Cardiac septum (tissue), 1 donor: ENCODE measurements around the gene PLCH1. TPM values are rescaled to one million over a fixed set of nuclear protein-coding genes. Genes with fewer than 3 reads are reported as not detected.
A peak's percentile ranks its signal among the peaks of the same experiment; 100 is the strongest.

Experiments
- DNase-seq: peaks from one replicate; pipeline ENCODE4 v3.0.0-alpha.2; 2020; ENCODE audit warnings: low spot score
- intact Hi-C: fragments of 100-400 bp; cut with DNase I; formaldehyde crosslinking; loops from one replicate; pipeline ENCODE4 v1.14.0; 2022
- long read RNA-seq: library from polyadenylated mRNA; unstranded; transcript quantifications from one replicate; pipeline ENCODE4 v2.0.0, GENCODE V29; 2021
- total RNA-seq: library from RNA; stranded (reverse); fragmentation: NEBNext Ultra II Directional; extraction: Animal tissue kit (Norgen Biotek cat#: 25700); gene quantifications from one replicate; pipeline ENCODE4 v1.2.1, GENCODE V29; 2021
- donor health status: DM: no; HTN: no; CAD: no.

Gene PLCH1
- 0.16 TPM for total RNA-seq
- long read RNA-seq, result 0 reads

- intact Hi-C loops, result loop anchor here (5.0 kb wide), 1 partner anchor 113 kb away; no protein-coding TSS in a partner anchor
- peak; percentile 79 for DNase-seq
Measured at GRCh38 chr3:155744626-155745324, at the start of gene PLCH1. Gene PLCH1 (minus strand): TSS chr3:155745071. CDS start chr3:155704224, 40,847 bp downstream.

GRCh38 chr3:155792532-155792931 is 47.7 kb upstream of the PLCH1 start:
- intact Hi-C loops, result no loop called here
- DNase-seq, result no peak

GRCh38 chr3:155791190-155791589 is 46.3 kb upstream of the PLCH1 start:
- intact Hi-C loops, result no loop called here
- no peak for DNase-seq

GRCh38 chr3:155790272-155790925 is 45.5 kb upstream of the PLCH1 start:
- intact Hi-C loops, result no loop called here
- DNase-seq, result no peak

GRCh38 chr3:155785662-155786295 is 40.9 kb upstream of the PLCH1 start:
- intact Hi-C loops, result no loop called here
- no peak for DNase-seq

- DNase-seq, result no peak
- intact Hi-C loops, result no loop called here
Measured at GRCh38 chr3:155782390-155782953, 37.6 kb upstream of the PLCH1 start.

GRCh38 chr3:155780291-155780690 is 35.4 kb upstream of the PLCH1 start:
- DNase-seq, result no peak
- intact Hi-C loops, result no loop called here

- intact Hi-C loops, result no loop called here
- no peak for DNase-seq
Measured at GRCh38 chr3:155778462-155778861, 33.6 kb upstream of the PLCH1 start.

- intact Hi-C loops, result no loop called here
- DNase-seq, result no peak
Measured at GRCh38 chr3:155772801-155773200, 27.9 kb upstream of the PLCH1 start.

GRCh38 chr3:155771126-155771525 is 26.3 kb upstream of the PLCH1 start:
- intact Hi-C loops, result no loop called here
- no peak for DNase-seq

- DNase-seq, result no peak
- intact Hi-C loops, result no loop called here
Measured at GRCh38 chr3:155766206-155766605, 21.3 kb upstream of the PLCH1 start.

- DNase-seq, result no peak
- intact Hi-C loops, result no loop called here
Measured at GRCh38 chr3:155763870-155764463, 19.1 kb upstream of the PLCH1 start.

GRCh38 chr3:155760653-155761052 is 15.8 kb upstream of the PLCH1 start:
- no peak for DNase-seq
- intact Hi-C loops, result no loop called here

- intact Hi-C loops, result no loop called here
- DNase-seq, result no peak
Measured at GRCh38 chr3:155757577-155757976, 12.7 kb upstream of the PLCH1 start.

- no peak for DNase-seq
- intact Hi-C loops, result no loop called here
Measured at GRCh38 chr3:155753038-155753639, 8.3 kb upstream of the PLCH1 start.

GRCh38 chr3:155748611-155749365 is 3.9 kb upstream of the PLCH1 start:
- intact Hi-C loops, result loop anchor here (5.0 kb wide), 1 partner anchor 109 kb away; no protein-coding TSS in a partner anchor
- DNase-seq, result no peak

GRCh38 chr3:155747946-155748290 is 3.0 kb upstream of the PLCH1 start:
- no peak for DNase-seq
- intact Hi-C loops, result loop anchor here (5.0 kb wide), 1 partner anchor 109 kb away; no protein-coding TSS in a partner anchor

GRCh38 chr3:155747286-155747945 is 2.5 kb upstream of the PLCH1 start:
- intact Hi-C loops, result loop anchor here (5.0 kb wide), 1 partner anchor 110 kb away; no protein-coding TSS in a partner anchor
- no peak for DNase-seq
